ENCODE measurements around the gene DLX1. TPM values are rescaled to one million over a fixed set of nuclear protein-coding genes. Genes with fewer than 3 reads are reported as not detected.

DLX1 gene
- total RNA-seq, 1 donor from 2014 or later = 10.0 TPM

DNA sequence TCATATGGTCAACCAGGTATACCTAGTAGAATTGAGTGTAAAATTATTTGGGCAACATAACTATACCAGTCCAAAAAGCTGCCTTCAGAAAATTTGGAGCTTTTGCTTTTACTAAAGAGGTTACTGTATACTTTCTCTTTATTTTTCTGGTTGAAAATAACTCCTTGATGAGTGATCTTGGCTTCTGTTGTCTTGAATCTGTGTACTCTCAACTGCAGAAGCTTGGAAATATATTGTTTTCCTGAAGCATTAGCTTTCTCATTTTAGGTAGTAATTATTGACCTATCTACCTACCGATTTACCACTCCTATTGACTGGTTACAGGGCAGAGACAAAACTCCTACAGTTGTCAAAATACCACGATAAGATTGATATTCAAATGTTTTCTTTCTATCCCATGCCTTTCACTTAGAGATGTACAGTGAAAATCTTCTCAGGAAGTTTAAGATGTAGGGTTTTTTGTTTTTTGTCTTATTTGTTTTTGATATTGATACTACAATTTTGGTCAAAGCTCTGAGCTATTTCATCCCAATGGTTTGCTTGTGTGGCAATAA, 35.7 kb upstream of the DLX1 start:
- no peak overlapping the region for H3K27ac Mint-ChIP-seq
- H3K36me3 Mint-ChIP-seq = no peaks in the 10 kb centered on the region
- no peaks in the 10 kb centered on the region for H3K9me3 Mint-ChIP-seq
- H3K27me3 Mint-ChIP-seq = peaks cover 9% of the 10 kb centered on the region
- no peak overlapping the region for H3K4me3 Mint-ChIP-seq
- H3K4me1 Mint-ChIP-seq (ENCODE audit: unreplicated experiment) = peaks cover 31% of the 10 kb centered on the region
- TF ChIP-seq, protein P1, sequence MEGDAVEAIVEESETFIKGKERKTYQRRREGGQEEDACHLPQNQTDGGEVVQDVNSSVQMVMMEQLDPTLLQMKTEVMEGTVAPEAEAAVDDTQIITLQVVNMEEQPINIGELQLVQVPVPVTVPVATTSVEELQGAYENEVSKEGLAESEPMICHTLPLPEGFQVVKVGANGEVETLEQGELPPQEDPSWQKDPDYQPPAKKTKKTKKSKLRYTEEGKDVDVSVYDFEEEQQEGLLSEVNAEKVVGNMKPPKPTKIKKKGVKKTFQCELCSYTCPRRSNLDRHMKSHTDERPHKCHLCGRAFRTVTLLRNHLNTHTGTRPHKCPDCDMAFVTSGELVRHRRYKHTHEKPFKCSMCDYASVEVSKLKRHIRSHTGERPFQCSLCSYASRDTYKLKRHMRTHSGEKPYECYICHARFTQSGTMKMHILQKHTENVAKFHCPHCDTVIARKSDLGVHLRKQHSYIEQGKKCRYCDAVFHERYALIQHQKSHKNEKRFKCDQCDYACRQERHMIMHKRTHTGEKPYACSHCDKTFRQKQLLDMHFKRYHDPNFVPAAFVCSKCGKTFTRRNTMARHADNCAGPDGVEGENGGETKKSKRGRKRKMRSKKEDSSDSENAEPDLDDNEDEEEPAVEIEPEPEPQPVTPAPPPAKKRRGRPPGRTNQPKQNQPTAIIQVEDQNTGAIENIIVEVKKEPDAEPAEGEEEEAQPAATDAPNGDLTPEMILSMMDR (conservative IDR thresholded peaks at IDR 0.05) = no peak
- no peak for DNase-seq (ENCODE audit: extremely low spot score, unreplicated experiment)

DNA sequence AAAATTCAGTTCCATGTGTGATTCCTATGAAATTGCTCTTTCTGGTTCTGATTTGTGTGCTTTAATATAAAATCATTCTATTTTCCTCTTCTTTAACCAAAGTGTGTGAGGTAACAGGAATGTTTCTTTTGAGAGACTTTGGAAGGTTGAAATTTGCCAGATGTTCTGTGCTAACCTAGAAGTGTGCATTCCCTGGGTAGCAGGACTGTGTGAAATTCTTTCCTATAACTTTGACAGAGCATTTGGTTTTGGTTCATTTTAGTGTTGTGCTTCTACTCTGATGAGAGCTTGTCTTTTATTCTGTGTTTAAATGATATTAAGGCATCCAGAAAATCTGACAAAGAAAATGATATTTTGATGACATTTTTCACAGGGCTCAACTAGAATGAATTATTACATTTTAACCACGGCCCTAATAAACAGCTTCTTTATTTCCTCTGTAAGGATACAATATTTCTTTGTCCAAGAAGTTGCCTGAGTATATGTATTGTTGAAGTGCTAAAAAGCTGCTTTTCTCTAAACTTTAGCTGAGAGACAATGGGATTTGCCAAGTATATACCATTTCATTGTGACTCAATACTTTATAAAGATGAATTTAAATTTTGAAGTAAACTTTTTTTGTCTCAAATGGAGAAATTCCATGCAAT, 34.7 kb upstream of the DLX1 start:
- no peak for DNase-seq (ENCODE audit: extremely low spot score, unreplicated experiment)
- TF ChIP-seq, protein P1 (conservative IDR thresholded peaks at IDR 0.05) = no peak
- Mint-ChIP-seq H3K27me3 (peaks cover 13% of the 10 kb centered on the region), H3K9me3 (no peaks in the 10 kb centered on the region), H3K4me3 (peak overlapping the region; percentile 27), H3K27ac (peak overlapping the region; percentile 39), H3K4me1 (ENCODE audit: unreplicated experiment) (peaks cover 31% of the 10 kb centered on the region), H3K36me3 (no peaks in the 10 kb centered on the region)

DNA sequence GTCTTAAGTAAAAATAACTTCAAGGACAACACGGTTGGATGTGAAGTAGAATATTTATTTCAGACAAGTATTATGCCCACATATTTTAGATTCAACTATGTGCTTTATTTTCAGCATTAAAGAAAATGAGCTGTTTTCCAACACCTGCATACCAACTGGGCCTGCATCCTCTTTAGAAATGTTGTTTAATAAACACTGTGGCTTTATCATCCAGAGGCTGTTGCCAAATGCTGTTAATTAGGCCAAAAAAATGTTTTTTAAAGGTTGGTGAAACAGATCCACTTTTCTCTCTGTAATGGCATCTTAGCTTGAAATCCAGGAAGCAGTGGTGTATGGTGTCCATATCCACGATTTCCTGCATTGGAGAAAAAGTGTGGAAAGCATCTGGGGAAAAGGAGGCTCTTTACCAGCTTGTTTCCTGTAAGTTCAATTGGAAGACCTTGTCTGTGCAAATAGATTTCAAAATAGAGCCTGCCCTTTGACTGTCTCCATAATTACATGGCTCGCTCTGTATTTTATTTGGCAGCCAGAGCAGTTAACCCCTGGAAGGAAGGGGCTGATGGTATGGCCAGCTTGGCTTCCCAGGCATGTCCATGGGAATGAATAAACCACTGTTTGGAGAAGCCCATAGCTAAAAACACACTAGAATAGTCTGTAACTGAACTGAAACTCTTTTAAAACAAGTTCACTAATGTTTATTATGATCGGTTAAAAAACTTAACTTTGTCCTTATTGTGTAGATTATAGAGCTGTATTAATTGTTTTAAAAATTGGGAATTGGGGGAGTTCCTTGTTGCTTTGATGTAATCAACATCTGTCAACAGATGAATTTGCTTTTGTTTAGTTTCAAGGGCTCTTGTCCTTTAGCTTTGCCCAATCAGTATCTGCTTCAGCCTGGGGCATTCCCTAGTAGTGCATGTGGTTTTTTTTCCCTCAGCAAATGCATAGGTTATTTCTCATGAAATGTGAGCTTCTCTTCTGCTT, 33.0 kb upstream of the DLX1 start:
- no peak for DNase-seq (ENCODE audit: extremely low spot score, unreplicated experiment)
- H3K27ac Mint-ChIP-seq = no peak overlapping the region
- H3K9me3 Mint-ChIP-seq = no peaks in the 10 kb centered on the region
- H3K36me3 Mint-ChIP-seq = no peaks in the 10 kb centered on the region
- peak overlapping the region; percentile 57 for H3K4me3 Mint-ChIP-seq
- H3K27me3 Mint-ChIP-seq = peaks cover 20% of the 10 kb centered on the region
- TF ChIP-seq, protein P1 (conservative IDR thresholded peaks at IDR 0.05) = no peak
- peaks cover 31% of the 10 kb centered on the region for H3K4me1 Mint-ChIP-seq (ENCODE audit: unreplicated experiment)

DNA sequence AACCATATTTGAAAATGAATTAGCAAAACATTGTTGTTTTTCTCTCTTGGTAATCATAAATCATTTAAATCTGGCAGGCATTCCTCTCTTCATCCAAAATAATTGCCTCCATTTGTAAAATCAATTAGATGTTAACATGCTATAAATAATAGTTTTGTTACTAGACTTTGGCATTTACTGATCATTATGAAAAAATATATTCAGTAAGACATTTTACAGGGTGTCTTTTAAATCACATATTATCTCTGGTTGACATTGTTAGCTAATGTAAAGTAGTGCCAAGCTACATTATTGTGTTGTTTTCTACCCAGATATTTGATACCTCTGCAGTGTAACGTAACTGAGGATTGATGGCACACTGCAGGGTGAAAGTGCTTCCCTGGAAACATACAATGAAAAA, 31.8 kb upstream of the DLX1 start:
- no peaks in the 10 kb centered on the region for H3K9me3 Mint-ChIP-seq
- H3K4me1 Mint-ChIP-seq (ENCODE audit: unreplicated experiment) = peaks cover 31% of the 10 kb centered on the region
- H3K27me3 Mint-ChIP-seq = peaks cover 25% of the 10 kb centered on the region
- TF ChIP-seq, protein P1 (conservative IDR thresholded peaks at IDR 0.05) = no peak
- no peak overlapping the region for H3K4me3 Mint-ChIP-seq
- no peak for DNase-seq (ENCODE audit: extremely low spot score, unreplicated experiment)
- H3K36me3 Mint-ChIP-seq = no peaks in the 10 kb centered on the region
- no peak overlapping the region for H3K27ac Mint-ChIP-seq

DNA sequence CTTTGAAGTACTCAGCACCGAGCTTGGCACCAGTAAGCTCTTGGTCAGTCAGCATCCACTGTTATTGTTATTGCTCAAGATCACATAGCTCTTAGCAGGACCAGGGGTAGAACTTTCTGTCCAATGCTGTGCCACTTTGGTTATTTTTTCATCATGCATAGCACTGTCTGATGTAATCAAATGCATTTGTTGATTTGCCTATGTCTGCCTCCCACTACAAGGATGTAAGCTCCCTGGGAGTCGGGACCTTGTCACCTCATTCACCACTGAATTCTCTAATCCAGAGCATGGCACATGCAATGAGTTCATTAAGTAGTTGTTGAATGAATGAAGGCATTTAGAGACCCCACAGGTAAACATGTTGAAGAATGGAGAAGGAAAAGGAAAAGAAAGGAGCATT, 29.0 kb upstream of the DLX1 start:
- TF ChIP-seq, protein P1 (conservative IDR thresholded peaks at IDR 0.05) = no peak
- Mint-ChIP-seq H3K4me1 (ENCODE audit: unreplicated experiment) (peaks cover 24% of the 10 kb centered on the region), H3K27ac (no peak overlapping the region), H3K4me3 (no peak overlapping the region), H3K36me3 (no peaks in the 10 kb centered on the region), H3K9me3 (no peaks in the 10 kb centered on the region), H3K27me3 (peaks cover 35% of the 10 kb centered on the region)
- DNase-seq (ENCODE audit: extremely low spot score, unreplicated experiment) = no peak

Measured in type B pancreatic cell (in vitro differentiated cells).